Heart left ventricle (tissue), 13 donors: ENCODE data around the gene ADAMTSL2.

Source experiments
- POLR2A ChIP-seq, 2 donors: fragments of 450-650 bp; IDR thresholded peaks; one replicate each; pipeline ENCODE4 v1.6.1; 2017; ENCODE audit warnings: antibody characterized with exemption in 2 of 2, mild to moderate bottlenecking in 2 of 2, moderate library complexity in 2 of 2
- TF ChIP-seq, protein P1 (sequence below), 12 donors: fragments of 200-600 bp; sonication (generic) in 4 of 12; IDR thresholded peaks; one replicate each; pipeline versions ENCODE4 v1.5.0 to v1.8.0; 2018 to 2022; ENCODE audit warnings: antibody characterized with exemption in 12 of 12, mild to moderate bottlenecking in 5 of 12
- donor health status: ischemic (EF 13 %, LVEDD 7.1; RV severe dilation, severe dysfunction).
- donor health status: DM: no; HTN: yes; CAD: no.
- donor health status: DM: no; HTN: no; CAD: no.
- donor health status: ischemic (EF 25% LVEDD 6.9; RV normal size, moderate dysfunction).
- donor health status: ischemic (EF 25% LVEDD 5.7; RV mildly dilated, moderate dysfunction).
- donor health status: ischemic (EF 35%, LVEDD 5.7; RV mildly dilated, moderate dysfunction).
- donor health status: nonischemic (EF 11% LVEDD 7.7; RV severe dilation, severe dysfunction).
- donor health status: DM: yes; HTN: yes; CAD: no.
- donor health status: PGD.
- donor health status: ischemic (EF 29% LVEDD 5.4; RV normal size, mild dysfunction).
- donor health status: nonischemic (EF 23%, LVEDD 6.1; RV moderate dilation, normal function).

DNA sequence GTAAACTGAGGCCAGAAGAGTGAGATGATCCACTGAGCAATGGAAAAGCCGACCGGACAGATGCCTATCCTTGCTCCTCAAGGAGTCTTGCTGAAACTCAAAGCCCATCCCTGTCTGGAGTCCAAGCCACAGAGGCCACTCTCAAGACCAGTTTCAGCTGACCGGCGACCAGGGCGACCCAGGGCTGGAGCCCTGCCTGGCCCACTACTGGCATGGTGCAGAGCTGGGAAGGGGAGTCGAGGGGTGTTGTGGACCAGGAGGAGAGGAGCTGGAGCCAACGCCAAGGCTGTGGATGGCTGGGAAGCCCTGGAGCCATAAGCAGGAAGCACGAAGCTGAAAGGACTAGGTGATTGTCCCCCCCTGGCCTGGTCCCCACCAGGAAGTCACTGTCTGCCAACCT lies 52.5 kb downstream of the ADAMTSL2 start:
- TF ChIP-seq, protein P1, sequence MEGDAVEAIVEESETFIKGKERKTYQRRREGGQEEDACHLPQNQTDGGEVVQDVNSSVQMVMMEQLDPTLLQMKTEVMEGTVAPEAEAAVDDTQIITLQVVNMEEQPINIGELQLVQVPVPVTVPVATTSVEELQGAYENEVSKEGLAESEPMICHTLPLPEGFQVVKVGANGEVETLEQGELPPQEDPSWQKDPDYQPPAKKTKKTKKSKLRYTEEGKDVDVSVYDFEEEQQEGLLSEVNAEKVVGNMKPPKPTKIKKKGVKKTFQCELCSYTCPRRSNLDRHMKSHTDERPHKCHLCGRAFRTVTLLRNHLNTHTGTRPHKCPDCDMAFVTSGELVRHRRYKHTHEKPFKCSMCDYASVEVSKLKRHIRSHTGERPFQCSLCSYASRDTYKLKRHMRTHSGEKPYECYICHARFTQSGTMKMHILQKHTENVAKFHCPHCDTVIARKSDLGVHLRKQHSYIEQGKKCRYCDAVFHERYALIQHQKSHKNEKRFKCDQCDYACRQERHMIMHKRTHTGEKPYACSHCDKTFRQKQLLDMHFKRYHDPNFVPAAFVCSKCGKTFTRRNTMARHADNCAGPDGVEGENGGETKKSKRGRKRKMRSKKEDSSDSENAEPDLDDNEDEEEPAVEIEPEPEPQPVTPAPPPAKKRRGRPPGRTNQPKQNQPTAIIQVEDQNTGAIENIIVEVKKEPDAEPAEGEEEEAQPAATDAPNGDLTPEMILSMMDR (IDR thresholded peaks at IDR 0.05): no peak
- TF ChIP-seq POLR2A (IDR thresholded peaks at IDR 0.05): no peak
